Hepatocyte (in vitro differentiated cells): Measurements from ENCODE around the gene GRK5. TPM values are rescaled to one million over a fixed set of nuclear protein-coding genes. Genes with fewer than 3 reads are reported as not detected.

Experiments
- DNase-seq: peaks from one replicate; pipeline ENCODE4 v3.0.0-alpha.2; 2016; ENCODE audit warnings: low spot score
- H2AFZ ChIP-seq: fragments of 200-600 bp; sonication (generic); 2 replicates; pipeline ENCODE4 v1.6.0; 2016; ENCODE audit warnings: antibody characterized with exemption, mild to moderate bottlenecking
- H3K27ac ChIP-seq: fragments of 200-600 bp; sonication (generic); 2 replicates; pipeline ENCODE4 v1.5.1; 2016; ENCODE audit warnings: mild to moderate bottlenecking
- H3K27me3 ChIP-seq: fragments of 200-600 bp; sonication (generic); 2 replicates; pipeline ENCODE4 v1.6.1; 2016
- H3K36me3 ChIP-seq: fragments of 200-600 bp; sonication (generic); replicated peaks from 2 replicates; pipeline ENCODE4 v1.5.1; 2016; ENCODE audit warnings: low read depth; ENCODE audit not compliant: insufficient read depth
- H3K4me1 ChIP-seq: fragments of 200-600 bp; sonication (generic); 2 replicates; pipeline ENCODE4 v1.5.1; 2016; ENCODE audit warnings: mild to moderate bottlenecking, moderate library complexity; ENCODE audit not compliant: insufficient read depth
- H3K4me2 ChIP-seq: fragments of 200-600 bp; sonication (generic); 2 replicates; pipeline ENCODE4 v1.6.0; 2016
- H3K4me3 ChIP-seq: fragments of 200-600 bp; sonication (generic); 2 replicates; pipeline ENCODE4 v1.5.1; 2016; ENCODE audit warnings: mild to moderate bottlenecking
- H3K79me2 ChIP-seq: fragments of 200-600 bp; sonication (generic); 2 replicates; pipeline ENCODE4 v1.6.0; 2017; ENCODE audit warnings: mild to moderate bottlenecking
- H3K9me2 ChIP-seq: fragments of 200-600 bp; sonication (generic); replicated peaks from 2 replicates; pipeline ENCODE4 v1.6.0; 2017; ENCODE audit warnings: mild to moderate bottlenecking; ENCODE audit not compliant: insufficient read depth
- H3K9me3 ChIP-seq: fragments of 200-600 bp; sonication (generic); 2 replicates; pipeline ENCODE4 v1.5.1; 2016; ENCODE audit warnings: low read depth, mild to moderate bottlenecking
- H4K20me1 ChIP-seq: fragments of 200-600 bp; sonication (generic); 2 replicates; pipeline ENCODE4 v1.6.0; 2016; ENCODE audit warnings: mild to moderate bottlenecking; ENCODE audit not compliant: insufficient read depth, poor library complexity, severe bottlenecking
- EZH2 ChIP-seq: fragments of 200-600 bp; sonication (generic); IDR thresholded peaks from 2 replicates; pipeline ENCODE4 v1.6.1; 2016; ENCODE audit warnings: antibody characterized with exemption, mild to moderate bottlenecking, borderline replicate concordance
- EZH2phosphoT487 ChIP-seq: fragments of 200-600 bp; sonication (generic); IDR thresholded peaks from one replicate; pipeline ENCODE4 v1.6.1; 2018; ENCODE audit warnings: antibody characterized with exemption, mild to moderate bottlenecking, low read depth, moderate library complexity; ENCODE audit not compliant: unreplicated experiment, severe bottlenecking
- WGBS: methylation state at CpG from one replicate; pipeline ENCODE4 v1.1.6; 2016; ENCODE audit warnings: low lambda C conversion rate; ENCODE audit errors: missing lambda C conversion rate; 5-methylcytosine and 5-hydroxymethylcytosine counted together
- polyA plus RNA-seq: library from polyadenylated mRNA; unstranded; fragments of >200 nt; fragmentation: Nextera tagmentation; extraction: Ambion mirVana; gene quantifications from 2 replicates; pipeline ENCODE4 v1.2.1, GENCODE V29; 2016
- total RNA-seq: library from RNA; depleted of rRNA; stranded (reverse); fragments of >200 nt; gene quantifications from 2 replicates; pipeline ENCODE4 v1.2.3, GENCODE V29; 2014
- TF ChIP-seq, protein P1 (sequence below): fragments of 200-600 bp; sonication (generic); IDR thresholded peaks from 2 replicates; pipeline ENCODE4 v1.5.1; 2016; ENCODE audit warnings: antibody characterized with exemption, mild to moderate bottlenecking; ENCODE audit not compliant: poor library complexity

Gene GRK5
- total and polyA plus RNA-seq, 2 experiments from 2014 or later = 7.6 to 19.9 TPM

DNA sequence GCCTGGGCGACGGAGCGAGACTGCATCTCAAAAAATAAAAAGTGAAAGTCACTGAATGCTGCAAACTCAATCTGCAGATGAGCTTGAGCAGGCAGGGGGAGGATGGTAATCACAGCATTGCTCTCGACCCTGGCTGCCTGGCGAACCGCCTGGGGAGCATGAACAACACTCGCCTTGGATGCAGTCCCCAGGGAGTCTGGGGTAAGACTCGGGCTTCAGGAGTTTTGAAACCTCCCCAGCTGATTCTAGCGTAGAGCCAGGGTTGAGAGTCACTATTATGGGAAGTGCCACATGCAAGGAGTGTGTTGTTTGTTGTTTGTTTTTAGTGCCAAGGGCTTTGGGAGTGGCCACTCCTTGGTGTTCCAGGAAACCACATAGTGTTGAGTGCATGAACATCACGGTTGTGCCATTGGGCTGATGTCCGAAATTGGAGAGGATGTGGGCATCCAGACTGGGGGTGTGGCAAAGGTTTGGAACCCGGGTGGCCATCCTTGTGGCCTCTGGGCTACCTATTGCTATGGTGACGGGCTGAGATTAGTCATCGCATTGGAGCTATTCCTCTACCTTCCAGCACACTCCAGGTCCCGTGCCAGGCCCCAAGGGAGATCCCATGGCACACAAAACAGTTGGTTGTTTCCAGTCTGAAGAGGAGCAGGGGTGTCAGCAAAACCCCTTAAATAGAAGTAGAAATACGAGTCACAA is 242.5 kb downstream of the GRK5 start:
- Histone ChIP-seq H3K36me3 (no peaks in the 10 kb centered on the region), H3K27ac (no peak overlapping the region), H3K4me3 (no peak overlapping the region), H4K20me1 (no peaks in the 10 kb centered on the region), H2AFZ (no peak overlapping the region), H3K27me3 (no peaks in the 10 kb centered on the region), H3K79me2 (no peaks in the 10 kb centered on the region), H3K4me2 (no peak overlapping the region), H3K9me2 (no peaks in the 10 kb centered on the region), H3K4me1 (no peaks in the 10 kb centered on the region), H3K9me3 (no peaks in the 10 kb centered on the region)
- no peak for TF ChIP-seq EZH2phosphoT487
- TF ChIP-seq, protein P1, sequence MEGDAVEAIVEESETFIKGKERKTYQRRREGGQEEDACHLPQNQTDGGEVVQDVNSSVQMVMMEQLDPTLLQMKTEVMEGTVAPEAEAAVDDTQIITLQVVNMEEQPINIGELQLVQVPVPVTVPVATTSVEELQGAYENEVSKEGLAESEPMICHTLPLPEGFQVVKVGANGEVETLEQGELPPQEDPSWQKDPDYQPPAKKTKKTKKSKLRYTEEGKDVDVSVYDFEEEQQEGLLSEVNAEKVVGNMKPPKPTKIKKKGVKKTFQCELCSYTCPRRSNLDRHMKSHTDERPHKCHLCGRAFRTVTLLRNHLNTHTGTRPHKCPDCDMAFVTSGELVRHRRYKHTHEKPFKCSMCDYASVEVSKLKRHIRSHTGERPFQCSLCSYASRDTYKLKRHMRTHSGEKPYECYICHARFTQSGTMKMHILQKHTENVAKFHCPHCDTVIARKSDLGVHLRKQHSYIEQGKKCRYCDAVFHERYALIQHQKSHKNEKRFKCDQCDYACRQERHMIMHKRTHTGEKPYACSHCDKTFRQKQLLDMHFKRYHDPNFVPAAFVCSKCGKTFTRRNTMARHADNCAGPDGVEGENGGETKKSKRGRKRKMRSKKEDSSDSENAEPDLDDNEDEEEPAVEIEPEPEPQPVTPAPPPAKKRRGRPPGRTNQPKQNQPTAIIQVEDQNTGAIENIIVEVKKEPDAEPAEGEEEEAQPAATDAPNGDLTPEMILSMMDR = no peak
- no peak for TF ChIP-seq EZH2
- WGBS = 87% methylated on average over 16 of the region's 16 CpGs
- DNase-seq = no peak

- Histone ChIP-seq H3K27ac (no peak overlapping the region), H3K9me2 (no peaks in the 10 kb centered on the region), H3K4me3 (no peak overlapping the region), H3K27me3 (no peaks in the 10 kb centered on the region), H4K20me1 (no peaks in the 10 kb centered on the region), H2AFZ (no peak overlapping the region), H3K79me2 (no peaks in the 10 kb centered on the region), H3K4me1 (no peaks in the 10 kb centered on the region), H3K36me3 (no peaks in the 10 kb centered on the region), H3K4me2 (no peak overlapping the region), H3K9me3 (no peaks in the 10 kb centered on the region)
- TF ChIP-seq, protein P1 = no peak
- TF ChIP-seq EZH2phosphoT487 (no peak), EZH2 (no peak)
- 87% methylated on average over 12 of the region's 16 CpGs for WGBS
- no peak for DNase-seq
Measured at GRCh38 chr10:119450606-119451299, 243.4 kb downstream of the GRK5 start.

- TF ChIP-seq EZH2 (no peak), EZH2phosphoT487 (no peak)
- TF ChIP-seq, protein P1 = no peak
- Histone ChIP-seq H3K9me2 (no peaks in the 10 kb centered on the region), H4K20me1 (no peaks in the 10 kb centered on the region), H3K79me2 (no peaks in the 10 kb centered on the region), H3K27me3 (no peaks in the 10 kb centered on the region), H3K4me2 (no peak overlapping the region), H3K4me3 (no peak overlapping the region), H3K4me1 (no peaks in the 10 kb centered on the region), H3K9me3 (no peaks in the 10 kb centered on the region), H2AFZ (no peak overlapping the region), H3K36me3 (no peaks in the 10 kb centered on the region), H3K27ac (no peak overlapping the region)
- 97% methylated on average over 16 of the region's 16 CpGs for WGBS
- DNase-seq = no peak
Measured at GRCh38 chr10:119451300-119451896, 244.0 kb downstream of the GRK5 start.
